HG03558 (cell line): ENCODE results near the gene UBP1.
"Not testable (repeated sequence)": the region's sequence is repeated elsewhere in the genome, so short reads cannot be mapped to it uniquely, and the experiment has no call there.

Experiments
- ATAC-seq: cut with Tn5 transposase; IDR thresholded peaks from one replicate; pipeline ENCODE4 v1.9.1; 2021; ENCODE audit warnings: moderate number of reproducible peaks; ENCODE audit not compliant: unreplicated experiment; ENCODE audit errors: extremely low read depth

The UBP1 gene

GRCh38 chr3:33440328-33441224 lies at the start of gene UBP1:
Gene UBP1, minus strand, starts transcription at chr3:33440405. Its CDS starts 557 bp downstream, at chr3:33439848.
- peak; percentile 83 for ATAC-seq

- no peak for ATAC-seq
Observed at GRCh38 chr3:33488683-33489082, 48.5 kb upstream of the UBP1 start.

DNA sequence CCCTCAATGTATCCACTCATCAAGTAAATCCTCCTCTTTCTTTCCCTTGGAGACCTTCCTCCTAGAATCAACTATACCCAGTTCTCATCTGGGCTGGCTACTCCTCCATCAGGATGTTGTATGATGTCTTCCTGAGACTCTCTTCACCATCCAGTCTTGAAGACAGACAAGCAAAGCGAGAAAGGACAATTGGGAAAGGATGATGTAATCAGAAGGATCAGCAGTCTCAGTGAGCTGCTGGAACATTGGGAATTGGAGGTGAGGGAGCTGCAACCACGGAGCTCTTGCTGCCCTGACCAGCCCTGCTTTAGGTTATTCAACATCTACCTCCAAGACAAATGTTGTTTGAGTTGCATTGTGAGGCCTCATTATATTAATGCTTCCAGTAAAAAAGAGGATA lies 48.0 kb upstream of the UBP1 start:
- no peak for ATAC-seq

GRCh38 chr3:33482111-33482521 lies 41.9 kb upstream of the UBP1 start:
- no peak for ATAC-seq

DNA sequence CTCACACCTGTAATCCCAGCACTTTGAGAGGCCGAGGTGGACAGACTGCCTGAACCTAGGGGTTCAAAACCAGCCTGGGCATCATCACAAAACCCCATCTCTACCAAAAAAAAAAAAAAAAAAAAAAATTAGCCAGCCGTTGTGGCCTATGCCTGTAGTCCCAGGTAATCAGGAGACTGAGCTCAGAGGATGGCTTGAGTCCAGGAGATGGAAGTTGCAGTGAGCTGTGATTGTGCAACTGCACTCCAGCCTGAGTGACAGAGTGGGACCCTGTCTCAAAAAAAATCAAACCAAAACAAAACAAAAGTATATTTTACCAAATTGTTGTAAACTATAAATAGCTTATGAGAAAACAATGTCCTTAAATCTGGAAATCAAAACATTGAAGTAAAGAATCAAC lies 34.7 kb upstream of the UBP1 start:
- ATAC-seq: no peak

DNA sequence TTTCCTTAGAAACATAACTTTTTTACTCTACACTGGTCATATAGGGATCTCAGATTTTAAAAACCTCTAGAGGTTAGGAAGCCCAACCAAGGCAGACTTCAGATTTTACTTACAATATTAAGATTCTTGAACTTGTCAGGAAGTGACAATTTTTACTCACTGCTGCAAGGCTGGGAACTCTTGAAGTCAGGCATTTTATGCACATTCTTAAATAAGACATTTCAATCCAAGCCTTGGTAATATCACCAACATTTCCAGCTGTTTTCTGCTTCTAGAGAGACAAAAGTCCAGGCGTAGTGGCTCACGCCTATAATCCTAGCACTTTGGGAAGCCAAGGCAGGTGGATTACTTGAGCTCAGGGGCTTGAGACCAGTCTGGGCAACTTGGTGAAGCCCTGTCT lies 33.6 kb upstream of the UBP1 start:
- no peak for ATAC-seq

- no peak for ATAC-seq
Observed at GRCh38 chr3:33467786-33468185, 27.6 kb upstream of the UBP1 start.

GRCh38 chr3:33461097-33461496 lies 20.9 kb upstream of the UBP1 start:
- ATAC-seq: no peak

DNA sequence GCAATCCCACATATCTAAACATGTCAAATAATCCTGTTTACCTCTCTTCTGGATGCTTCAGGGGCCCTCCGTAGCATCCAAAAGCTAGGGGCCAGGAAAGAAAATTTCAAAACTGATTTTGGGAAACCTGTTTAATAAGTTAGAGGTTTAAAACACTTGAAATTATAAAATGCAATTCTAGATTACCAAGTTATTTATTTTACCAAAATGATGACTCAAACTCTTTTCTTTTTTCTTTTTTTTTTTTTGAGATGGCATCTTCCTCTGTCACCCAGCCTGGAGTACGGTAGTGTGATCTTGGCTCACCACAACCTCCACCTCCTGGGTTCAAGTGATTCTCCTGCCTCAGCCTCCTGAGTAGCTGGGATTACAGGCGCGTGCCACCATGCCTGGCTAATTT lies 19.4 kb upstream of the UBP1 start:
- ATAC-seq: not testable (repeated sequence)

DNA sequence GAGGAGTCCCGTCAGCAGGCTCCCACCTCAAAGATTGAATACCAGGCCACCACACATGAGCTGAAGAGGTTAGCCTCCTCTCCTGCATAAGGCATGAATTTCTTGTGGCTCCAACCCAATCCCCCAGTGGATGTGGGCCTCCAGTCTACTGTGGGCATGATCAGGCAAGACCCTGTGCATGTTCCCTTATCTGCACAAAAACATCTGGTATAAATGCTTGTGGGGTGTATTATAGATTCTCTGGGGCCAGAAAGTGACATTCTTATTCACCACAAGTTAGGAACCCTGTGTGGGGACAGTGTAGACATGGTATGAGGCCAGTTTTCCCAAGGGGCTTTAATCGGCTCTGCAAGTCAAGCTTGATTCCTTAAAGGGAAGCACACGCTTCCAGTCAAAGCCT lies 18.2 kb upstream of the UBP1 start:
- no peak for ATAC-seq

GRCh38 chr3:33456756-33457155 lies 16.6 kb upstream of the UBP1 start:
- no peak for ATAC-seq

DNA sequence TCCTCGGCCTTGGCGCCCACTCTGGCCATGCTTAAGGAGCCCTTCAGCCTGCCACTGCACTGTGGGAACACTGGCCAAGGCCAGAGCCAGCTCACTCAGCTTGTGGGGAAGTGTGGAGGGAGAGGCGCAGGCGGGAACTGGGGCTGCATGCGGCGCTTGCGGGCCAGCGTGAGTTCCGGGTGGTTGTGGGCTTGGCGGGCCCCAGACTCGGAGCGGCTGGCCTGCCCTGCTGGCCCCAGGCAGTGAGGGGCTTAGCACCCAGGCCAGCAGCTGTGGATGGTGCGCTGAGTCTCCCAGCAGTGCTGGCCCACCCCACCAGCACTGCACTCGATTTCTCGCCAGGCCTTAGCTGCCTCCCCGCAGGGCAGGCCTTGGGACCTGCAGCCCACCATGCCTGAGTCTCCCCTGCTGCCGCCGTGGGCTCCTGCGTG lies 13.1 kb upstream of the UBP1 start:
- ATAC-seq: no peak

- not testable (repeated sequence) for ATAC-seq
Observed at GRCh38 chr3:33451994-33452393, 11.8 kb upstream of the UBP1 start.

GRCh38 chr3:33447958-33448357 lies 7.8 kb upstream of the UBP1 start:
- ATAC-seq: no peak

DNA sequence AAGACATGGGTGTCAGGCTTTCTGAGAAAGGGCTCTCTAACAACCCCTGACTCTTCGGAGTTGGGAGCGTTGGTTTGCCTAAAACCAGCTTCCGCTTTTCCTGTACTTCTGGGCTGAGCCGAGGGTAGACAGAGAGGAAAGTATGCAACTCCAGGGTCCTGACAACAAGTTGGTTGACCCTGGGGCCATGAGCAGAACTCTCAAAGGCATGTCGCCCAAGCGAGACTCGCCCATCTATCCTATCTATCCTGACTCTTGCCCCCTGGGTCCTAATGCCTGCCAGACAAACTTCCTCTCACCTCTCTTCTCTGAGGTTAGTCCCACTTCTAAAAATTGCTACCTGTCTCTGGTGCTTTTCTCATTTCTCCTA lies 7.0 kb upstream of the UBP1 start:
- ATAC-seq: not testable (repeated sequence)

- no peak for ATAC-seq
Observed at GRCh38 chr3:33442190-33442589, 2.0 kb upstream of the UBP1 start.

DNA sequence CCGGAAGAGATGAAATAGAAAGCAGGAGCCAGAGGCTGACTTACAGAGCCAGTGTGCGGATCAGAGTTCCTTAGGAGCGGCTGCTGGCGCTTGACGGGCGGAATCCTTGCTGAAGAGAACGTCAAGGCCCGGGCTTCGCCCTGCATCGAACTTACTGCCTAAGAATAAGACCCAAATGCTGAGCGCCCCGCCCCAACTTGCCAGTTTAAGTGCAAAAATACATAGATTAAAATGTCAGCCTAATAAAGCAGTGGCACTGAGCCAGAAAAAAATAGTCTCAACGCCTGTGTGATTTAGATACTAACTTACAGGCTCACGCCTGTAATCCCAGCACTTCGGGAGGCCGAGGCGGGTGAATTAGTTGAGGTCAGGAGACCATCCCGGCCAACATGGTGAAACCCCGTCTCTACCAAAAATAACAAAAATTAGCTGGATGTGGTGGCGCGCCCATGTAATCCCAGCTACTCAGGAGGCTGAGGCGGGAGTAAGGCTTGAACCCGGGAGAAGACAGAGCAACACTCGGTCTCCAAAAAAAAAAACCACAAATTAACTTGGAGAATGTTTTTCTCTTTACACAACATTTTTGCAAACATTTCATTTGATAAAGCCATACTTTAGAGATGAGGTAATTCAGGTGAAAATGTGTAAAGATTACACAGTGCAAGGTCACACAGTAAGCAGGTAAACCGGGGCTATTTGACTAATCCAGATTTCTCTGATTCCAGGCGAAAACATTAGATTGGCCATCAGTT lies 1.2 kb upstream of the UBP1 start:
- ATAC-seq: no peak

DNA sequence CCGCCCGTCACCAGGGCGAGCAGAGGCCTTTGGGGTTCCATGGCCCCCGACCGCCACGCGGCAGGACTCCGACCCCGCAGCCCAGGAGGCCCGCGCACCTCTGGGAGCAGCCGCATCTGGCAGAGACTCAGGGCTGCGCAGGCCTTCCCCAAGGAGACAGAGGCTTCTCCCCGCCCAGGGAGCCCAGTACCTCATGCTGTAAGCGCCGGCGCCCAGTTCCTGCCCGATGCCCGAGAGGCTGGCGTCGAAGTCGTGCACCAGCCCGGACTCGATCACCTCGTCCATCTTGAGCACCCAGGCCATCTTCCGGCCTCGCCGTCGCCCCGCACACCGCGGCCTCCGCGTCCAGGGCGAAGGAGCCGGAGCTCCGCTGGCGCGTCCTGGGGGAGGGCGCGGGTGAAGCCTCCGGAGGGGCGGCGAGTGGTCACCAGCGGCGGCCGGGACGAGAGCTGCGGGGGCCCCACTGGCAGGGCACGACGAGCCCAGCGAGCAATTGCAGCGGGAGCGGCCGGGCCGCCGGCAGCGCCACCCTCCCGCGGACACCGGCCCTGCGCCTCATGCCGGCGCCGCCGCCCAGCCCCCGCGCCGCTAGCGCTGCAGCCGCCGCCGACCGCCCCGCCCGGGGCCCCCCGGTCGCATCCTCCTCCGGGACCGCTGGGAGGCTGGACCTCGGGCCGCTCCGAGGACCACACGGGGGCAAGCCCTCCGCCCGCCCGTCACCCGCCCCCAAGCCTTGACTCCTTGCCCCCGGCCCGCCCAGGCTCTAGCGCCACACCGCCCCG lies 468 bp downstream of the UBP1 start:
- no peak for ATAC-seq

GRCh38 chr3:33438881-33439545 lies 1.2 kb downstream of the UBP1 start:
- no peak for ATAC-seq

GRCh38 chr3:33438284-33438668 lies 1.9 kb downstream of the UBP1 start:
- no peak for ATAC-seq
